ENCODE measurements around the gene KMT2A. TPM values are rescaled to one million over a fixed set of nuclear protein-coding genes. Genes with fewer than 3 reads are reported as not detected.

Gene KMT2A
- total RNA-seq, 4 donors from 2014 or later: 57.8 to 94.6 (median 63.6) TPM

DNA sequence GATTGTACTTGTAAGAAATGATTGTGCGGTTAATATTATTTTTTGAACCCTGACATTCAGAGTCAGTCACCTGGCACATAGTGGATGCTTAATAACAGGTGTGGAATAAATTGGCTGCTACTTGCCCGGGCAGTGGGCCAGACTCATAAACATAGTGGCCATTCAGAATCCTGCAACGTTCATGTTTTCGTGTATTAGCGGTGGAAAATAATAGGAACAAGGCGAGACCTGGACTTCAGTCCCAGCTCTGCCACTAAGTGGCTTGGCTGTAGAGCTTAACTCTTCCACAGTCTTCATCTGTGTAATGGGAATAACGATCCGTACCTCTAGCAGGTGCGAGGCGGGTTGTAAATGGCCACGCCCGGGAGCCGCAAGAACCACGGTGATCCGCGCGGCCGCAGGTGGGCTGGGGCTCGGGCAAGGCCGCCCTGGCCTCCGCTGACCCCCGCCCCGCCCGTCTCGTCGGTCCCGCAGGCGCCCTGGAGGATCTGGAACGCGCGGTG, 93.9 kb downstream of the KMT2A start:
- WGBS, 2 donors: 4 to 8% methylated on average over 14 to 18 of the region's 31 CpGs
- TF ChIP-seq, protein P1, sequence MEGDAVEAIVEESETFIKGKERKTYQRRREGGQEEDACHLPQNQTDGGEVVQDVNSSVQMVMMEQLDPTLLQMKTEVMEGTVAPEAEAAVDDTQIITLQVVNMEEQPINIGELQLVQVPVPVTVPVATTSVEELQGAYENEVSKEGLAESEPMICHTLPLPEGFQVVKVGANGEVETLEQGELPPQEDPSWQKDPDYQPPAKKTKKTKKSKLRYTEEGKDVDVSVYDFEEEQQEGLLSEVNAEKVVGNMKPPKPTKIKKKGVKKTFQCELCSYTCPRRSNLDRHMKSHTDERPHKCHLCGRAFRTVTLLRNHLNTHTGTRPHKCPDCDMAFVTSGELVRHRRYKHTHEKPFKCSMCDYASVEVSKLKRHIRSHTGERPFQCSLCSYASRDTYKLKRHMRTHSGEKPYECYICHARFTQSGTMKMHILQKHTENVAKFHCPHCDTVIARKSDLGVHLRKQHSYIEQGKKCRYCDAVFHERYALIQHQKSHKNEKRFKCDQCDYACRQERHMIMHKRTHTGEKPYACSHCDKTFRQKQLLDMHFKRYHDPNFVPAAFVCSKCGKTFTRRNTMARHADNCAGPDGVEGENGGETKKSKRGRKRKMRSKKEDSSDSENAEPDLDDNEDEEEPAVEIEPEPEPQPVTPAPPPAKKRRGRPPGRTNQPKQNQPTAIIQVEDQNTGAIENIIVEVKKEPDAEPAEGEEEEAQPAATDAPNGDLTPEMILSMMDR (IDR thresholded peaks at IDR 0.05): no peak
- peak overlapping the region; percentile 63 for H3K4me3 ChIP-seq (ENCODE audit: low read depth, poor library complexity, severe bottlenecking)
- intact Hi-C loops (cut with DNase I; ENCODE audit: low total_unique reads): no loop called here
- DNase-seq (ENCODE audit: low spot score in 2 of 2): no peak

DNA sequence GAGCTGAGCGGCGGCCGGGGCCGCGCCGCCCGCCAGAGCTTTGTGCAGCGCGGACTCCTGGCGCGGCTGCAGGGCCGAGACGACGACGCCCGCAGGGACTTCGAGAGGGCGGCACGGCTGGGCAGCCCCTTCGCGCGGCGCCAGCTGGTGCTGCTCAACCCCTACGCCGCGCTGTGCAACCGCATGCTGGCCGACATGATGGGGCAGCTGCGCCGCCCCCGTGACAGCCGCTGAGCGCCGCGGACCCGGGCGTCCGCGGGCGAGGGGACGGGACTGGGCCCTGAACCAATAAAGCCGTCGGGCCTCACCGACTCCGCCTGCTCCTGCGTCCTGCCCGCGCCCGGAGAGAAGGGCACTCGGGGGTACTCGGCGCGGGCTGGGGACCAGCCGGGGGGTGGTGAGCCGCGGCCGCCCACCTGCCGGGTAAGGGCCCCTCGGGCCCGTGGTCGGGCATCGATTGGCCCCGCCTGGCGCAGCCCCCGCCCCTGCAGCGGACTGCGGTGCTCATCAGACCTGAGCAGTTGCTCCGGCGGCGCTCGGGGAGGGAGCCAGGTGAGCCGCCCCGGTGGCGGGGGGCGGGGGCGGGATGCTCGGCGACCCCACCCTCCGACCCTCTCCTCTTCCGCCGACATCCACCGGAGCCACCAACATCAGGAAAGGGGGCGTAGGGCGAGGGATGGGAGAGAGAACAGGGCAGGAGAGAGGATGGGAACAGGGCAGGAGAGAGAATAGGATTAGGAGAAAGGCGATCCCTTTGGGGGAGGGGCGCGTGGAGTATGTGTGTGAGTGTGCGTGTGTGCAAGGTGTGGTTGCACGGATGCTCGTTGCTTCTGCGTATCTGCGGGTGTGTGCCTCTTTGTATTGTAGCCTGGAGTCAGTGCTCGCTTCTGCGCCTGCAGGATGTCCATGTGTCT, 94.6 kb downstream of the KMT2A start, which contains the start of gene TMEM25:
TMEM25 (plus strand) TSS at position 510 of the 914 bp plus-strand sequence. CDS start 610 bp downstream, outside the sequence.
- TF ChIP-seq, protein P1 (IDR thresholded peaks at IDR 0.05): no peak
- no peak for TF ChIP-seq POLR2A (IDR thresholded peaks at IDR 0.05)
- intact Hi-C loops (cut with DNase I; ENCODE audit: low total_unique reads): no loop called here
- peak within 1 kb of the TSS; percentile 63 for H3K4me3 ChIP-seq (ENCODE audit: low read depth, poor library complexity, severe bottlenecking)
- 1 to 4% methylated on average over 40 to 41 of the region's 94 CpGs for WGBS, 2 donors
- DNase-seq (ENCODE audit: low spot score in 2 of 2): peak in 1 of 2 donors; percentile 93

DNA sequence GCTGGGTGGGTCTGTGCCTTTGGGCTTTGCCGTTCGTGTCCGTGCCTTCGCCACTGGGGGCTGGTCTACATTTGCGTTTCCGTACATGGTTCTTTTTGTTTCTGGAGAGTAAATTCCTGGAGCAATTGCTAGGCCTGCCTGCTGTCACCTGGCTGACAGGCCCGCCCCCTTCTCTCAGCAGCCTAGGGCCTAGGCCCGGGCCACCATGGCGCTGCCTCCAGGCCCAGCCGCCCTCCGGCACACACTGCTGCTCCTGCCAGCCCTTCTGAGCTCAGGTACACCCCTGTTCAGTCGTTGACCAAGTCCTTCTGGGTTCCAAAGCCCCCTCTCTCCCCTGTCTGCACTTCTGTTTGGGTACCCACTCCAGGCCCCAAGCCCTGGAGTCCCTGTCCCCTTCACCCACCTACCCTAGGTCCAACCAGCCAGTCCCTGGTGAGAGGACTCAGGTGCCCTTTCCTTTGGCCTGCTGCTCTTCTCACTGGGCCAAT, 95.3 kb downstream of the KMT2A start:
- H3K4me3 ChIP-seq (ENCODE audit: low read depth, poor library complexity, severe bottlenecking): no peak overlapping the region
- no peak for TF ChIP-seq POLR2A (IDR thresholded peaks at IDR 0.05)
- TF ChIP-seq, protein P1 (IDR thresholded peaks at IDR 0.05): no peak
- intact Hi-C loops (cut with DNase I; ENCODE audit: low total_unique reads): no loop called here
- WGBS, 2 donors: 11 to 24% methylated on average over 12 of the region's 12 CpGs
- no peak for DNase-seq (ENCODE audit: low spot score in 2 of 2)

DNA sequence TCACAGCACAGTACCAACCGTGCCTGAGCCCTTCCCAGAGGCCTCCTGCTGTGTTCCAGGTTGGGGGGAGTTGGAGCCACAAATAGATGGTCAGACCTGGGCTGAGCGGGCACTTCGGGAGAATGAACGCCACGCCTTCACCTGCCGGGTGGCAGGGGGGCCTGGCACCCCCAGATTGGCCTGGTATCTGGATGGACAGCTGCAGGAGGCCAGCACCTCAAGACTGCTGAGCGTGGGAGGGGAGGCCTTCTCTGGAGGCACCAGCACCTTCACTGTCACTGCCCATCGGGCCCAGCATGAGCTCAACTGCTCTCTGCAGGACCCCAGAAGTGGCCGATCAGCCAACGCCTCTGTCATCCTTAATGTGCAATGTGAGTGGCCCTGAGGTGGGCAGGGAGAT, 95.8 kb downstream of the KMT2A start:
- 80 to 88% methylated on average over 7 to 10 of the region's 10 CpGs for WGBS, 2 donors
- no peak for TF ChIP-seq POLR2A (IDR thresholded peaks at IDR 0.05)
- TF ChIP-seq, protein P1 (IDR thresholded peaks at IDR 0.05): no peak
- no peak for DNase-seq (ENCODE audit: low spot score in 2 of 2)
- intact Hi-C loops (cut with DNase I; ENCODE audit: low total_unique reads): no loop called here
- no peak overlapping the region for H3K4me3 ChIP-seq (ENCODE audit: low read depth, poor library complexity, severe bottlenecking)

DNA sequence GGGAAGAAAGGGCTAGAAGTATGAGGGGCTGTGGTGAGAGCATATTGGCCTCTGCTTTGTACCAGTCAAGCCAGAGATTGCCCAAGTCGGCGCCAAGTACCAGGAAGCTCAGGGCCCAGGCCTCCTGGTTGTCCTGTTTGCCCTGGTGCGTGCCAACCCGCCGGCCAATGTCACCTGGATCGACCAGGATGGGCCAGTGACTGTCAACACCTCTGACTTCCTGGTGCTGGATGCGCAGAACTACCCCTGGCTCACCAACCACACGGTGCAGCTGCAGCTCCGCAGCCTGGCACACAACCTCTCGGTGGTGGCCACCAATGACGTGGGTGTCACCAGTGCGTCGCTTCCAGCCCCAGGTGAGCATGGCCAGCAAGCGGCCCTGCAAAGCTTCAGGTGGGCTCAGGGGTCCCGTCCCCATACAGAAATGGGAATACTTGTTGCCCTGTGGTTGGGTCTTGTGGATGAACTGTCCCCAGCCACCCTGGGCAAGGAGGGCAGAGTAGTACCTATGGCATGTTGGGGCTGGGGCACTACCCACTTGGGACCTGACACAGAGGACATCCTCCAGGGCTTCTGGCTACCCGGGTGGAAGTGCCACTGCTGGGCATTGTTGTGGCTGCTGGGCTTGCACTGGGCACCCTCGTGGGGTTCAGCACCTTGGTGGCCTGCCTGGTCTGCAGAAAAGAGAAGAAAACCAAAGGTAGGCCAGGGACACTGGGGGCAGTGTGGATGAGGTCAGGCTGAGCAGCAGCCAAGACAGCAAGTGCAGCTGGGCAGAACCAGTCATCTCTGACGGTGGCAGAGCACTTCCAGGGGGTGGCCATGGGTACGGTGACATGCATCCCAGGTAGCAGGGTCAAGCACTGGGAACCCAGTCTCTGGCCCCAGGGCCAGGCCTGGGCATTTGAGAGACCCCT, 96.8 kb downstream of the KMT2A start:
- H3K4me3 ChIP-seq (ENCODE audit: low read depth, poor library complexity, severe bottlenecking): no peak overlapping the region
- WGBS, 2 donors: 86 to 91% methylated on average over 6 to 13 of the region's 19 CpGs
- TF ChIP-seq, protein P1 (IDR thresholded peaks at IDR 0.05): no peak
- no peak for TF ChIP-seq POLR2A (IDR thresholded peaks at IDR 0.05)
- no peak for DNase-seq (ENCODE audit: low spot score in 2 of 2)
- intact Hi-C loops (cut with DNase I; ENCODE audit: low total_unique reads): no loop called here
